Ascending aorta (tissue), 2 donors: ENCODE data around the gene MTRF1L. TPM values are rescaled to one million over a fixed set of nuclear protein-coding genes. Genes with fewer than 3 reads are reported as not detected.

Source experiments
- DNase-seq, 2 donors: peaks; one replicate each; pipeline ENCODE4 v3.0.0-alpha.2; 2019; ENCODE audit warnings: low spot score in 2 of 2
- H3K27ac ChIP-seq, 2 donors: fragments of 200-600 bp; sonication (generic); one replicate each; pipeline ENCODE4 v1.5.1; 2016 to 2017; ENCODE audit warnings: mild to moderate bottlenecking in 1 of 2
- H3K27me3 ChIP-seq: fragments of 200-600 bp; sonication (generic); one replicate; pipeline ENCODE4 v1.5.1; 2017
- H3K36me3 ChIP-seq, 2 donors: fragments of 200-600 bp; sonication (generic); one replicate each; pipeline ENCODE4 v1.5.1; 2016
- H3K4me1 ChIP-seq, 2 donors: fragments of 200-600 bp; sonication (generic); one replicate each; pipeline ENCODE4 v1.5.1; 2016 to 2017; ENCODE audit warnings: mild to moderate bottlenecking in 1 of 2
- H3K4me3 ChIP-seq, 2 donors: fragments of 200-600 bp; sonication (generic); one replicate each; pipeline ENCODE4 v1.5.1; 2016 to 2017; ENCODE audit warnings: mild to moderate bottlenecking in 1 of 2
- H3K9me3 ChIP-seq, 2 donors: fragments of 200-600 bp; sonication (generic); one replicate each; pipeline ENCODE4 v1.5.1; 2016
- CTCF ChIP-seq, 3 experiments: fragments of 200-600 bp in 2 of 3; fragments of 450-650 bp in 1 of 3; sonication (generic) in 2 of 3; IDR thresholded peaks; one replicate each; pipeline ENCODE4 v1.5.1; 2016 to 2019; ENCODE audit warnings: antibody characterized with exemption in 3 of 3, mild to moderate bottlenecking in 1 of 3, moderate library complexity in 1 of 3
- intact Hi-C: fragments of 100-400 bp; cut with DNase I; formaldehyde crosslinking; loops from one replicate; pipeline ENCODE4 v1.15.1; 2023
- total RNA-seq: library from RNA; depleted of rRNA; stranded (reverse); fragments of >200 nt; gene quantifications from one replicate; pipeline ENCODE4 v1.1.0, GENCODE V29; 2016

MTRF1L gene
- total RNA-seq, 1 donor from 2014 or later: 105 TPM

- intact Hi-C loops: no loop called here
- H3K27ac ChIP-seq: no peak overlapping the region
- H3K4me1 ChIP-seq: peaks cover 8% of the 10 kb centered on the region in 2 donors
- no peak overlapping the region for H3K4me3 ChIP-seq
- no peak for DNase-seq
- H3K9me3 ChIP-seq: no peaks in the 10 kb centered on the region
- no peaks in the 10 kb centered on the region for H3K27me3 ChIP-seq
- H3K36me3 ChIP-seq: peaks cover 6 to 20% of the 10 kb centered on the region in 2 donors
- no peak for TF ChIP-seq CTCF (IDR thresholded peaks at IDR 0.05)
These were observed 24.5 kb downstream of the MTRF1L start for GRCh38 chr6:152978058-152978457.

GRCh38 chr6:152977556-152977955, 25.0 kb downstream of the MTRF1L start:
- DNase-seq: no peak
- H3K27ac ChIP-seq: no peak overlapping the region
- no peak overlapping the region for H3K4me3 ChIP-seq
- peaks cover 6 to 25% of the 10 kb centered on the region in 2 donors for H3K36me3 ChIP-seq
- no peaks in the 10 kb centered on the region for H3K27me3 ChIP-seq
- no peak for TF ChIP-seq CTCF (IDR thresholded peaks at IDR 0.05)
- intact Hi-C loops: no loop called here
- no peaks in the 10 kb centered on the region for H3K9me3 ChIP-seq
- peaks cover 5 to 6% of the 10 kb centered on the region in 2 donors for H3K4me1 ChIP-seq

- Histone ChIP-seq H3K27ac (no peak overlapping the region), H3K36me3 (peaks cover 6 to 32% of the 10 kb centered on the region in 2 donors), H3K9me3 (no peaks in the 10 kb centered on the region), H3K4me3 (no peak overlapping the region), H3K27me3 (no peaks in the 10 kb centered on the region), H3K4me1 (no peaks in the 10 kb centered on the region)
- TF ChIP-seq CTCF (IDR thresholded peaks at IDR 0.05): no peak
- intact Hi-C loops: no loop called here
- no peak for DNase-seq
These were observed 25.8 kb downstream of the MTRF1L start for GRCh38 chr6:152976749-152977148.

- no peak for DNase-seq
- no peak for TF ChIP-seq CTCF (IDR thresholded peaks at IDR 0.05)
- H3K27ac ChIP-seq: no peak overlapping the region
- no peaks in the 10 kb centered on the region for H3K9me3 ChIP-seq
- H3K4me1 ChIP-seq: no peaks in the 10 kb centered on the region
- intact Hi-C loops: no loop called here
- no peak overlapping the region for H3K4me3 ChIP-seq
- peaks cover 17 to 46% of the 10 kb centered on the region in 2 donors for H3K36me3 ChIP-seq
- H3K27me3 ChIP-seq: no peaks in the 10 kb centered on the region
These were observed 27.1 kb downstream of the MTRF1L start for GRCh38 chr6:152975204-152975915.

- Histone ChIP-seq H3K4me3 (no peak overlapping the region), H3K27me3 (no peaks in the 10 kb centered on the region), H3K36me3 (peaks cover 24 to 55% of the 10 kb centered on the region in 2 donors), H3K27ac (no peak overlapping the region), H3K4me1 (no peaks in the 10 kb centered on the region), H3K9me3 (no peaks in the 10 kb centered on the region)
- no peak for TF ChIP-seq CTCF (IDR thresholded peaks at IDR 0.05)
- DNase-seq: no peak
- intact Hi-C loops: no loop called here
These were observed 28.6 kb downstream of the MTRF1L start for GRCh38 chr6:152973916-152974315.
